ENCODE data around the gene PPIE.
"Not testable (repeated sequence)": the region's sequence is repeated elsewhere in the genome, so short reads cannot be mapped to it uniquely, and the experiment has no call there.

PPIE gene

DNA sequence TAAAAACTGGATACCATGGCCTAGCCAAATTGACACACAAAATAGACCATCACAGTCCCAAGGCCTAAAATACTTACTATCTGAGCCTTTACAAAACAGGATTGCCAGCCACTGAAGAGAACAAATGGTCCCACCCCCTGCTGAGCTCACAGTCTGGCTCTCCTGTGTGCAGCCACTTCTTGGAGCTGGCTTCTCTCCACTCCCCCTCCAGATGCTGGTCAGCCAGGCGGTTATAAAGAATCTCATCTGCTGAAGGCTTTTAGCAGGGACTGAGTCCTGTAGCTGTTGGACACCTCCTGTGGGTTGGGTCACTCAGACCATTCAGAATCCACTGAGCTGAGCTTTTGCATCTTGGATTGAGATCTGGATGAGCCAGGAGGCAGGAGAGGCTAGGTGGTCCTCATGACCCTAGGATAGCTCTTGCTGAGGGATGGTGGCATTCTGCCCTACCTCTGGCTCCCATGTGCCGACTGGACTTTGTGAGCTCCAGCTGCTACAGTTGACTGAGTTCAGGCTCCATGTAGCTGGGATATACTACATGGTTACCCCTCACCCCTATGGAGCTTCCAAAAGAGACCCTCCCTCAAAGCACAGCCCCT lies 16.3 kb downstream of the PPIE start:
- DNase-seq (ENCODE audit: low read depth in 1 of 2, low spot score in 1 of 2), result no peak
- TF ChIP-seq JUND (IDR thresholded peaks at IDR 0.05; ENCODE audit: low read depth), result no peak
- in situ Hi-C loops (cut with HindIII; ENCODE audit: low pct_unique_long_range_greater_than_20kb, low sequenced_read_pairs), result no loop called here

DNA sequence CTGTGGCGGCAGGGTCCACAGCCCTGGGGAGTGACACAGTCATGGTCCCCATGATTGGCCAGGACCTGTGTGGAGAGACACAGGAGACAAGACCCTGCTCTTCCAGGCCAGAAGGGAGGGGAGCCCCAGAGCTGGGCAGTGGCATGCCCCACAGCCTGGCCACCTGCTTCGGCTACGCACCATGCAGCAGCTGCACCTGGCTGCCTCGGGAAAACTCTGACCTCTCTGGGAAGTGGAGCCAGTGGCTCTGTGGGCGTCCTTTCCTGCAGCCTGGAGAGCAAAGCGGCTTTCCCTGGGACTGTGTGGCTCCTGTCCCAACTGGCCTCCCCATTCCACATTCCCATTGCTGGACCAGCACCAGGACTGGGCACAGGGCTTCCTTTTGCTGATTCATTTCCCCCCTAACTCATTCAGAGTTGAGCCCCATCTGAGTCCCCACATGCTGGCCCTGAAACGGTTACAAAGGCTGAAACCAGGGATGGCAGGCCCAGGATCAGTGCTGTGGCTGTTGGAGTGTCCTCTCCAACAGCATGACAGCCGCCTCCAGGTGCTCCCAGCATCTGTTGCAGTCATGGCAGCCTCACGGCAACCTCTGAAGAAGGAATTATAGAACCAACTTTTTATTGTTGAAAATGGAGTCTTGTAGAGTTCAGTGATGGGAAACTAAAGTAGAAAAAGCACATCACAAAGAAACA lies 17.4 kb downstream of the PPIE start:
- DNase-seq (ENCODE audit: low read depth in 1 of 2, low spot score in 1 of 2), result no peak
- TF ChIP-seq JUND (IDR thresholded peaks at IDR 0.05; ENCODE audit: low read depth), result no peak
- in situ Hi-C loops (cut with HindIII; ENCODE audit: low pct_unique_long_range_greater_than_20kb, low sequenced_read_pairs), result no loop called here

GRCh38 chr1:39757501-39757900 lies 18.8 kb downstream of the PPIE start:
- no peak for DNase-seq (ENCODE audit: low read depth in 1 of 2, low spot score in 1 of 2)
- no peak for TF ChIP-seq JUND (IDR thresholded peaks at IDR 0.05; ENCODE audit: low read depth)
- in situ Hi-C loops (cut with HindIII; ENCODE audit: low pct_unique_long_range_greater_than_20kb, low sequenced_read_pairs), result no loop called here

GRCh38 chr1:39758556-39759435 lies 20.1 kb downstream of the PPIE start:
- DNase-seq (ENCODE audit: low read depth in 1 of 2, low spot score in 1 of 2), result no peak
- TF ChIP-seq JUND (IDR thresholded peaks at IDR 0.05; ENCODE audit: low read depth), result no peak
- in situ Hi-C loops (cut with HindIII; ENCODE audit: low pct_unique_long_range_greater_than_20kb, low sequenced_read_pairs), result no loop called here

DNA sequence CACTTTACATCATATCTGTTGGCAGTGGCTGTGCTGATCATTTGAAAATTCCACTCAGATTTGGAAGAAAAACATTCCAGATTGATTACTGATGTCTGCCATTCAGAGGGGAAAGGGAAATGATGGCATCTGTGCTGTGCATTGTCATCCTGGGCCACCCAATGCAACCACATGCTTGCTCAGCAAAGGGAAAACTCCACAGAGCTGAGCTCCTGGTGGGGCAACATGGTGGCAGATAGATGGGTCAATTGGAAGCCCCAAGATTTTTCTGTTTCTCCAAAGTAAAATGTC lies 20.7 kb downstream of the PPIE start:
- DNase-seq (ENCODE audit: low read depth in 1 of 2, low spot score in 1 of 2), result no peak
- in situ Hi-C loops (cut with HindIII; ENCODE audit: low pct_unique_long_range_greater_than_20kb, low sequenced_read_pairs), result no loop called here
- no peak for TF ChIP-seq JUND (IDR thresholded peaks at IDR 0.05; ENCODE audit: low read depth)

DNA sequence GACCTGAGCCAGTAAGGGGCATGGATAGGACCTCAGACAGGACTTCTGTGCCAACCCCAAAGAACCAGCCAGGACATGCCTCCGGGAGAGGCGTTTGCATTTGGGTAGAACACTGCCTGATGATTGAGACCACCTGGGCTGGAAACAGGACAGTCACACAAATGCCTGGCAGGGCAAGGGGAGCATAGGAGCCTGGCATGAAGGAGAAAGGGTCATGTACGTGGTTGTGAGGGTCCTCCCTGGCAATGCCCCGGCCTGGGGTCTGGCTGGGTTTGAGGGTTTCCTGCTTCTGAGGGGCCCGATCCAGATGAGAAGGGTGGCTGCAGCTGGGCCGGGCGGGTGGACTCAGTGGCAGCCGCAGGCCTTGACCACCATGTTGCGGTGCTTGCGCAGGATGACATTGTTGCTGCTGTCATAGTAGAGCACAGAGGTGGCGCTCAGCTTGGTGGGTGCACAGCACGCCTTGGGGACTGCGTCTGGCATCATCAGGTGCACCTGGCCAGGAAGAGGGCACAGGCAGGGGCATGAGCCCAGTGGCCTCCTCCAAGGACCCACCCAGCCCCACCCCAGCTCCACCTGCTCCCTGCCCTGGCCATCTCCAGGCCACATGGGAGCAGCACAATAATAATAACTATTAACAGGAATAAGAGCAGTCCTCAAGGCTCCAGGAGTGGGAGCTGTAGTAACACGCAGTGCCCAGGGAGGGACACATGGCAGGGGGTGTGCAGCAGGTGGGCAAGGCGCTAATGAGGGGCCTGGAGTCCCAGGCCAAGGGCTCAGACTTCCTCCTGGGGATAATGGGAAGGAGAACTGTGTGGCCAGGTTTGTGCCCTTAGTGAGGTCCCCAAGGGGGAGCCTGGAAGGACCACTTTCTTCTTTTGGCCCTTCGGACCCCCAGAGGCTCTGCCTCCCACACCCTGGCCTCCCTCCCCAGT lies 21.7 kb downstream of the PPIE start:
- in situ Hi-C loops (cut with HindIII; ENCODE audit: low pct_unique_long_range_greater_than_20kb, low sequenced_read_pairs), result no loop called here
- DNase-seq (ENCODE audit: low read depth in 1 of 2, low spot score in 1 of 2), result no peak
- TF ChIP-seq JUND (IDR thresholded peaks at IDR 0.05; ENCODE audit: low read depth), result no peak

- in situ Hi-C loops (cut with HindIII; ENCODE audit: low pct_unique_long_range_greater_than_20kb, low sequenced_read_pairs), result no loop called here
- no peak for DNase-seq (ENCODE audit: low read depth in 1 of 2, low spot score in 1 of 2)
- no peak for TF ChIP-seq JUND (IDR thresholded peaks at IDR 0.05; ENCODE audit: low read depth)
Observed at GRCh38 chr1:39761016-39761415, 22.3 kb downstream of the PPIE start.

GRCh38 chr1:39761557-39762260 lies 23.0 kb downstream of the PPIE start:
- TF ChIP-seq JUND (IDR thresholded peaks at IDR 0.05; ENCODE audit: low read depth), result no peak
- DNase-seq (ENCODE audit: low read depth in 1 of 2, low spot score in 1 of 2), result no peak
- in situ Hi-C loops (cut with HindIII; ENCODE audit: low pct_unique_long_range_greater_than_20kb, low sequenced_read_pairs), result no loop called here

DNA sequence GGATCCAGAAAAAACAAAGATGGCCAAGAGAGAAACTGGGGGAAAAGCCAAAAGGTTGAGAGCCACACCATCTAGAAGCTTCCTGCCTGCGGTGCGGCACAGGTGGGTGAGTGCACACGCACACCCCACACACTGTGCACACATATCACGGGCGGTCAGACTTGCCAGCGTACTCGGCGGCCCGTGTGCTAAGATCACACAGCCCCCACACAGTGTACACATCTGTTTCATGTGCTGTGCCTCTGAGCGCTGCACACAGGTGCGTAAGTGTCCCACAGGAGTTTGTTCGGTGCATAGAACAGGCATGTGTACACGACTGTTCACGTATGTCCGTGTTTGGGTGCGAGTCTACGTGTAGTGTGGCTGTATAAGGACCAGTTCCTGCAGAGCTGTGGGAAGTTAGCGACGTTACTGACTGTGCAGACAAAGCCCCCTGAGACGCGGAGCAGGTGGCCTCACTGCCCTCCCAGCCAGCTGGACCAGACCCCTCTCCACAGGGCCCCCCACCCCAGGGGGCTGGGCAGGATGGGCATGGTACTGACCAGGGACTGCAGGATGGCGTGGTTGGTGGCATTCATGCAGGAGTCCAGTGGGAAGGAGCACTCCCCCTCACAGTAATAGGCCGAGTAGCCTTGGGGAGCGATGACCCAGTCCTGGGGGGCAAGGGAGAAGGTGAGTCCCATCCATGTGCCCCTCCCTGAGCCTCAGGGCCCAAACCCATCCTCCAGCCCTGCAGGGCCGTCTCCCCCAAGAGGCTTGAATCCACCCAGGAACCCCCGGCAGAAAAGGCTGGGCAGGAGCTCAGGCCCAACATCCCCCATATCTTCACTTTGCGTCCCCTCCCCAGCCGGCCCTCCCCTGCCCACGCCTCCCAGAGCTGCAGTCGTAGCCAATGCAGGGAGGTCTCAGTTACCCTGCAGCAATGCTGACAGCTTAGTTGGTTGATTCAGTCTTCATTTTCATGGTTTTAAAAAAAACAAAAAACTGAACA lies 24.2 kb downstream of the PPIE start:
- no peak for DNase-seq (ENCODE audit: low read depth in 1 of 2, low spot score in 1 of 2)
- TF ChIP-seq JUND (IDR thresholded peaks at IDR 0.05; ENCODE audit: low read depth), result no peak
- in situ Hi-C loops (cut with HindIII; ENCODE audit: low pct_unique_long_range_greater_than_20kb, low sequenced_read_pairs), result no loop called here

DNA sequence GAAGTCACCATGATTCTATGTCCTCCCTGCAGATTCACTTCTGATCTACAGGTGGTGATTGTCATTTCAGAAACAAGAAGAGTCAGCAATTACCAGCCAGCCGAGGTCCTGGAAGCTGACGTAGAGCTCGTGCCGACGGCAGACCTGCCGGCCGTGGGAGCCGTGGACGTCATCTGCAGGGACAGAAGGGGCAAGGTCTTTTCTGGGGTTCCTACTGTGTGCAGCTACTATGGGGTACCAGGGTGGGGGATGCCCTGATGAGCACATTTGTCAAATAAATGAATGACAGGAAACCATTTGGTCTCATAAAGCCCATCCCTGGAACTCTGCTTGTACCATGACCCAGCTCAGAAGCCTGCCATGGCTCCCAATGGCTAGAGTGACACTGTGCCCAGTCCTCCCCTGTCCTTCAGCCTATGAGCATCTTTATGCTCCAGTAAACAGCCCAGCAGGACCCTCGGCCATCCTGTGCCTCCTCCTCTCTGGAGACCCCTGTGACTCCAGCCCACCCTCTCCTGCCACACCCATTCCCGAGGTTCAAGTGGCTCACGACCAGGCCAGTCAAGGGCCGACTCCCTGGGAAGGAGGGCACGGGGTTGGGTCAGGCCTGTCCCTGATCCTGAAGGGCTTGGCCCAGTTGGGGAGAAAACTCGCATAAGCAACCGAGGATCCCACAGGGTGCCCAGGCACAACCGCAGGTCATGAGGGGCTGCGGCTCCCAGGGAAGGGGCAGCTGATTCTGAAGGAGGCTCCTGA lies 25.1 kb downstream of the PPIE start:
- DNase-seq (ENCODE audit: low read depth in 1 of 2, low spot score in 1 of 2); in situ Hi-C loops (cut with HindIII; ENCODE audit: low pct_unique_long_range_greater_than_20kb, low sequenced_read_pairs): not testable (repeated sequence)

GRCh38 chr1:39764512-39764911 lies 25.8 kb downstream of the PPIE start:
- DNase-seq (ENCODE audit: low read depth in 1 of 2, low spot score in 1 of 2); in situ Hi-C loops (cut with HindIII; ENCODE audit: low pct_unique_long_range_greater_than_20kb, low sequenced_read_pairs): not testable (repeated sequence)

GRCh38 chr1:39766466-39766865 lies 27.8 kb downstream of the PPIE start:
- DNase-seq (ENCODE audit: low read depth in 1 of 2, low spot score in 1 of 2); in situ Hi-C loops (cut with HindIII; ENCODE audit: low pct_unique_long_range_greater_than_20kb, low sequenced_read_pairs): not testable (repeated sequence)

DNA sequence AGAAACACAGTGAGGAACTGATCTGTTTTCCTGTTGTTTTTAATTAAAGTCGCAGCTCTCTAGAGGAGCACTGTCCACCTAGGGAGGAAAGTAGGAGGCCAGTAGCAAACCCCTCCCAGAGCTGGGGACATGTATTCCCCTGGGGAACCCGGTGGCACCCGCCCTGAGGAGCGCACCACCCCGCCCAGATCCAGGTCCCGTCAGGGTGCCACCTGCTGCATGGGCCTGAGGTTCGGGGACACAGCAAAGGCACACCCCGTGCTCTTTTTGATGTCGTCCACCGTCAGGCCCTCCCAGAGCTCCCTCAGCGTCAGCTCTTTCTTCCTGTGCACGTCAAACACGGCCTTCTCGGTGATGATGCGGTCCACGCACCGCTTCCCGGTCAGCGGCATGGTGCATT lies 30.8 kb downstream of the PPIE start:
- in situ Hi-C loops (cut with HindIII; ENCODE audit: low pct_unique_long_range_greater_than_20kb, low sequenced_read_pairs); DNase-seq (ENCODE audit: low read depth in 1 of 2, low spot score in 1 of 2): not testable (repeated sequence)

DNA sequence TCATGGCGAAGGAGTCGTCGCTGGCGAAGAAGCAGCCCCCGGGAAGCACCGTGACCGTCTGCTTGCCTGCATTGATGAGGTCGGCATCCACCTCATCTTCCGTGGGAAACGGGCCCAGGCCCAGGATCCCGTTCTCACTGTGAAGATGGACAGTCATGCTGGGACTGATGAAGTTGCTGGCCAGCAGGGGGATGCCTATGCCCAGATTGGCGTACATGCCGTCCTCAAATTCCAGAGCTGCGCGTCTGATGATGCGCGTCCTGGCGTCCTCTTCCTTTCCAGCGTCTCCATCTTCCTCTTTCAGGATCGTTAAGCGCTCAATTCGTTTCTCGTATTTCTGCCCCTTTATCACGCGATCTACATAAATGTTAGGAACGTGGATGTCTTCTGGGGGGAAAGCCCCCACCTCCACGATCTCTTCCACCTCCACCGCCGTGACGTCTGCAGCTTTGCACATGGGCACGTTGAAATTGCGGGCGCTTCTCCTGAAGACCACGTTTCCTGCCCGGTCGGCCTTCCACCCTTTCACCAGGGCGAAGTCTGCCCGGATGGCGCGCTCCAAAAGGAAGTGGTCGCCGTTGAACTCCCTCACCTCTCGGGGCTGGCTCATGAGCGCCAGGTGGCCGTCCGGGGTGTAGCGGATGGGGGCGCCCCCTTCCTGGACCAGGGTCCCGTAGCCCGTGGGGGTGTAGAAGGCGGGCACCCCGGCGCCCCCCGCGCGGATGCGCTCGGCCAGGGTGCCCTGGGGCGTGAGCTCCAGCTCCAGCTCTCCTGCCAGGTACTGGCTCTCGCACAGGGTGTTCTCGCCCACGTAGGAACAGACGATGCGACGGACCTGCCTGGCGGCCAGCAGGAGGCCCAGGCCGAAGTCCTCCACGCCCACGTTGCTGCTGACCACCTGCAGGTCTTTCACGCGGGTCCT lies 31.7 kb downstream of the PPIE start:
- DNase-seq (ENCODE audit: low read depth in 1 of 2, low spot score in 1 of 2); in situ Hi-C loops (cut with HindIII; ENCODE audit: low pct_unique_long_range_greater_than_20kb, low sequenced_read_pairs): not testable (repeated sequence)

Data from T47D (cell line).